GM21717 (cell line): Measurements from ENCODE around the gene C9orf50.

ENCODE experiments used
- ATAC-seq: cut with Tn5 transposase; IDR thresholded peaks from one replicate; pipeline ENCODE4 v1.9.1; 2021; ENCODE audit warnings: mild to moderate bottlenecking, moderate library complexity; ENCODE audit not compliant: unreplicated experiment

C9orf50 gene

GRCh38 chr9:129612815-129613519 is 7.9 kb downstream of the C9orf50 start:
- no peak for ATAC-seq

GRCh38 chr9:129612123-129612522 is 8.8 kb downstream of the C9orf50 start:
- no peak for ATAC-seq

- ATAC-seq, result no peak
Measured at GRCh38 chr9:129611307-129611800, 9.5 kb downstream of the C9orf50 start.

- no peak for ATAC-seq
Measured at GRCh38 chr9:129610473-129611306, 10.2 kb downstream of the C9orf50 start.

- no peak for ATAC-seq
Measured at GRCh38 chr9:129610213-129610472, 10.8 kb downstream of the C9orf50 start.

GRCh38 chr9:129609486-129610212 is 11.3 kb downstream of the C9orf50 start:
- no peak for ATAC-seq

GRCh38 chr9:129608561-129609481 is 12.1 kb downstream of the C9orf50 start:
- no peak for ATAC-seq

GRCh38 chr9:129607027-129607387 is 13.9 kb downstream of the C9orf50 start:
- ATAC-seq, result no peak

- no peak for ATAC-seq
Measured at GRCh38 chr9:129606161-129607026, 14.5 kb downstream of the C9orf50 start.

- no peak for ATAC-seq
Measured at GRCh38 chr9:129604766-129605163, 16.1 kb downstream of the C9orf50 start.

- no peak for ATAC-seq
Measured at GRCh38 chr9:129604056-129604765, 16.7 kb downstream of the C9orf50 start.

GRCh38 chr9:129602598-129603415 is 18.1 kb downstream of the C9orf50 start:
- no peak for ATAC-seq

GRCh38 chr9:129601082-129601674 is 19.7 kb downstream of the C9orf50 start:
- ATAC-seq, result no peak

GRCh38 chr9:129598089-129598596 is 22.8 kb downstream of the C9orf50 start:
- no peak for ATAC-seq

- ATAC-seq, result no peak
Measured at GRCh38 chr9:129597355-129598088, 23.4 kb downstream of the C9orf50 start.

GRCh38 chr9:129596541-129597331 is 24.2 kb downstream of the C9orf50 start:
- ATAC-seq, result no peak
